Vagina (tissue), 2 donors: ENCODE data around the gene WNT4. TPM values are rescaled to one million over a fixed set of nuclear protein-coding genes. Genes with fewer than 3 reads are reported as not detected.

Experiments used
- DNase-seq, 2 donors: peaks; one replicate each; pipeline ENCODE4 v3.0.0-alpha.2; 2017; ENCODE audit errors: extremely low spot score in 2 of 2
- H3K27ac ChIP-seq: fragments of 200-600 bp; sonication (generic); one replicate; pipeline ENCODE4 v1.5.1; 2019
- H3K27me3 ChIP-seq: fragments of 200-600 bp; sonication (generic); one replicate; pipeline ENCODE4 v1.5.1; 2019
- H3K36me3 ChIP-seq, 2 donors: fragments of 200-600 bp; sonication (generic); one replicate each; pipeline ENCODE4 v1.5.1; 2017 to 2019
- H3K4me1 ChIP-seq: fragments of 200-600 bp; sonication (generic); one replicate; pipeline ENCODE4 v1.5.1; 2019
- H3K4me3 ChIP-seq, 2 donors: fragments of 200-600 bp; sonication (generic); 1 replicate in 1 of 2; 2 replicates in 1 of 2; pipeline ENCODE4 v1.5.1; 2016 to 2019
- H3K9me3 ChIP-seq: fragments of 200-600 bp; sonication (generic); one replicate; pipeline ENCODE4 v1.5.1; 2019
- POLR2A ChIP-seq, 2 donors: fragments of 450-650 bp; IDR thresholded peaks; one replicate each; pipeline ENCODE4 v1.6.1; 2017; ENCODE audit warnings: antibody characterized with exemption in 2 of 2, mild to moderate bottlenecking in 2 of 2, moderate library complexity in 2 of 2
- POLR2AphosphoS5 ChIP-seq, 2 donors: sonication (generic); formaldehyde crosslinking; IDR thresholded peaks; one replicate each; pipeline ENCODE4 v1.9.0; 2017; ENCODE audit warnings: antibody characterized with exemption in 2 of 2, mild to moderate bottlenecking in 2 of 2, low read depth in 1 of 2; ENCODE audit not compliant: insufficient read depth in 1 of 2
- intact Hi-C: fragments of 100-400 bp; cut with DNase I; formaldehyde crosslinking; loops from one replicate; pipeline ENCODE4 v1.15.1; 2023
- total RNA-seq: library from RNA; depleted of rRNA; stranded (reverse); fragments of >200 nt; gene quantifications from one replicate; pipeline ENCODE4 v1.2.3, GENCODE V29; 2016
- TF ChIP-seq, protein P1 (sequence below), 3 experiments: fragments of 450-650 bp in 2 of 3; fragments of 200-600 bp in 1 of 3; sonication (generic) in 1 of 3; IDR thresholded peaks; one replicate each; pipeline ENCODE4 v1.5.1; 2017 to 2019; ENCODE audit warnings: antibody characterized with exemption in 3 of 3, mild to moderate bottlenecking in 2 of 3, moderate library complexity in 2 of 3

The WNT4 gene
- total RNA-seq, 1 donor from 2014 or later = 5.2 TPM

- no peak for TF ChIP-seq POLR2AphosphoS5 (IDR thresholded peaks at IDR 0.05; ENCODE audit: insufficient read depth in 1 of 2, low read depth in 1 of 2)
- TF ChIP-seq, protein P1, sequence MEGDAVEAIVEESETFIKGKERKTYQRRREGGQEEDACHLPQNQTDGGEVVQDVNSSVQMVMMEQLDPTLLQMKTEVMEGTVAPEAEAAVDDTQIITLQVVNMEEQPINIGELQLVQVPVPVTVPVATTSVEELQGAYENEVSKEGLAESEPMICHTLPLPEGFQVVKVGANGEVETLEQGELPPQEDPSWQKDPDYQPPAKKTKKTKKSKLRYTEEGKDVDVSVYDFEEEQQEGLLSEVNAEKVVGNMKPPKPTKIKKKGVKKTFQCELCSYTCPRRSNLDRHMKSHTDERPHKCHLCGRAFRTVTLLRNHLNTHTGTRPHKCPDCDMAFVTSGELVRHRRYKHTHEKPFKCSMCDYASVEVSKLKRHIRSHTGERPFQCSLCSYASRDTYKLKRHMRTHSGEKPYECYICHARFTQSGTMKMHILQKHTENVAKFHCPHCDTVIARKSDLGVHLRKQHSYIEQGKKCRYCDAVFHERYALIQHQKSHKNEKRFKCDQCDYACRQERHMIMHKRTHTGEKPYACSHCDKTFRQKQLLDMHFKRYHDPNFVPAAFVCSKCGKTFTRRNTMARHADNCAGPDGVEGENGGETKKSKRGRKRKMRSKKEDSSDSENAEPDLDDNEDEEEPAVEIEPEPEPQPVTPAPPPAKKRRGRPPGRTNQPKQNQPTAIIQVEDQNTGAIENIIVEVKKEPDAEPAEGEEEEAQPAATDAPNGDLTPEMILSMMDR (IDR thresholded peaks at IDR 0.05) = no peak
- intact Hi-C loops = no loop called here
- no peaks in the 10 kb centered on the region for H3K27me3 ChIP-seq
These were observed 45.5 kb upstream of the WNT4 start for GRCh38 chr1:22188436-22188835.

GRCh38 chr1:22186311-22186710, 43.4 kb upstream of the WNT4 start:
- no peak for DNase-seq
- no peaks in the 10 kb centered on the region for H3K9me3 ChIP-seq
- TF ChIP-seq, protein P1 (IDR thresholded peaks at IDR 0.05) = no peak
- TF ChIP-seq POLR2A (IDR thresholded peaks at IDR 0.05) (no peak), POLR2AphosphoS5 (IDR thresholded peaks at IDR 0.05; ENCODE audit: insufficient read depth in 1 of 2, low read depth in 1 of 2) (no peak)
- intact Hi-C loops = no loop called here
- no peaks in the 10 kb centered on the region for H3K4me1 ChIP-seq
- H3K4me3 ChIP-seq = no peak overlapping the region
- no peaks in the 10 kb centered on the region for H3K36me3 ChIP-seq
- no peaks in the 10 kb centered on the region for H3K27me3 ChIP-seq
- H3K27ac ChIP-seq = no peak overlapping the region

More at GRCh38 chr1:22188436-22188835, 45.5 kb upstream of the WNT4 start:
- Histone ChIP-seq H3K27ac (no peak overlapping the region), H3K36me3 (no peaks in the 10 kb centered on the region), H3K9me3 (no peaks in the 10 kb centered on the region), H3K4me3 (no peak overlapping the region), H3K4me1 (no peaks in the 10 kb centered on the region)
- DNase-seq = no peak

- no peaks in the 10 kb centered on the region for H3K36me3 ChIP-seq
- H3K27me3 ChIP-seq = no peaks in the 10 kb centered on the region
- DNase-seq = no peak
- no peak overlapping the region for H3K4me3 ChIP-seq
- H3K4me1 ChIP-seq = no peaks in the 10 kb centered on the region
- H3K27ac ChIP-seq = no peak overlapping the region
- no peak for TF ChIP-seq POLR2A (IDR thresholded peaks at IDR 0.05)
- TF ChIP-seq, protein P1 (IDR thresholded peaks at IDR 0.05) = no peak
- H3K9me3 ChIP-seq = no peaks in the 10 kb centered on the region
- intact Hi-C loops = no loop called here
These were observed 42.2 kb upstream of the WNT4 start for GRCh38 chr1:22184892-22185612.

GRCh38 chr1:22184454-22184853, 41.6 kb upstream of the WNT4 start:
- no peaks in the 10 kb centered on the region for H3K36me3 ChIP-seq
- no peak overlapping the region for H3K4me3 ChIP-seq
- no peaks in the 10 kb centered on the region for H3K4me1 ChIP-seq
- intact Hi-C loops = no loop called here
- TF ChIP-seq POLR2A (IDR thresholded peaks at IDR 0.05) (no peak), POLR2AphosphoS5 (IDR thresholded peaks at IDR 0.05; ENCODE audit: insufficient read depth in 1 of 2, low read depth in 1 of 2) (no peak)
- TF ChIP-seq, protein P1 (IDR thresholded peaks at IDR 0.05) = no peak
- H3K27ac ChIP-seq = no peak overlapping the region
- H3K9me3 ChIP-seq = no peaks in the 10 kb centered on the region
- H3K27me3 ChIP-seq = no peaks in the 10 kb centered on the region
- DNase-seq = no peak

- no peak for DNase-seq
- intact Hi-C loops = no loop called here
- no peaks in the 10 kb centered on the region for H3K9me3 ChIP-seq
- H3K36me3 ChIP-seq = no peaks in the 10 kb centered on the region
- H3K4me3 ChIP-seq = no peak overlapping the region
- H3K4me1 ChIP-seq = no peaks in the 10 kb centered on the region
- H3K27me3 ChIP-seq = no peaks in the 10 kb centered on the region
- TF ChIP-seq POLR2A (IDR thresholded peaks at IDR 0.05) (no peak), POLR2AphosphoS5 (IDR thresholded peaks at IDR 0.05; ENCODE audit: insufficient read depth in 1 of 2, low read depth in 1 of 2) (no peak)
- TF ChIP-seq, protein P1 (IDR thresholded peaks at IDR 0.05) = no peak
- H3K27ac ChIP-seq = no peak overlapping the region
These were observed 39.8 kb upstream of the WNT4 start for GRCh38 chr1:22182715-22183114.
